Right lobe of liver (tissue), 4 donors: ENCODE results near the gene TMEM37.

Experiments used
- CTCF ChIP-seq, 4 donors: fragments of 200-600 bp in 3 of 4; fragments of 450-650 bp in 1 of 4; IDR thresholded peaks; one replicate each; pipeline versions ENCODE4 v1.5.1 to v1.8.0; 2016 to 2022; ENCODE audit warnings: antibody characterized with exemption in 4 of 4, mild to moderate bottlenecking in 2 of 4
- POLR2A ChIP-seq: fragments of 450-650 bp; IDR thresholded peaks from one replicate; pipeline ENCODE4 v1.6.1; 2017; ENCODE audit warnings: antibody characterized with exemption, mild to moderate bottlenecking
- donor health status: DM: no; HTN: no; CAD: no.
- donor health status: DM: no; HTN: no; CAD: no.
- donor health status: DM: no; HTN: yes; CAD: no.

- no peak for TF ChIP-seq CTCF (IDR thresholded peaks at IDR 0.05)
- TF ChIP-seq POLR2A, result no peak
Observed at GRCh38 chr2:119415630-119416029, 16.0 kb upstream of the TMEM37 start.
